Spinal cord (tissue), 4 donors: ENCODE results near the gene OR5T3. TPM values are rescaled to one million over a fixed set of nuclear protein-coding genes. Genes with fewer than 3 reads are reported as not detected.

ENCODE experiments used
- polyA plus RNA-seq, 2 donors: library from polyadenylated mRNA; unstranded; fragments of 120-200 nt; gene quantifications; one replicate each; pipeline ENCODE4 v1.2.1, GENCODE V29; 2013; ENCODE audit not compliant: insufficient read length in 2 of 2
- total RNA-seq, 2 donors: library from RNA; depleted of rRNA in 1 of 2; stranded (reverse); fragments of 120-200 nt in 1 of 2; fragments of >200 nt in 1 of 2; gene quantifications; one replicate each; pipeline versions ENCODE4 v1.2.3 to v1.2.4, GENCODE V29; 2013 to 2014

OR5T3 gene
- total and polyA plus RNA-seq, 4 donors, result not detected

Other genes starting within 250 kb of the OR5T3 start
- gene OR5AS1, start 224.6 kb upstream of the OR5T3 start, total RNA-seq, result not detected
- gene OR5AS1, start 224.6 kb upstream of the OR5T3 start, polyA plus RNA-seq, result under 1 TPM; 0.05 TPM
- not detected for gene OR8I2, start 158.9 kb upstream of the OR5T3 start, total RNA-seq
- gene OR8I2, start 158.9 kb upstream of the OR5T3 start, polyA plus RNA-seq, result not detected
- gene OR8H2, start 148.6 kb upstream of the OR5T3 start, total RNA-seq, result not detected
- not detected for gene OR8H2, start 148.6 kb upstream of the OR5T3 start, polyA plus RNA-seq
- not detected for gene OR8H3, start 129.9 kb upstream of the OR5T3 start, total RNA-seq
- gene OR8H3, start 129.9 kb upstream of the OR5T3 start, polyA plus RNA-seq, result not detected
- gene OR8J3, start 112.1 kb upstream of the OR5T3 start, total RNA-seq, result not detected
- gene OR8J3, start 112.1 kb upstream of the OR5T3 start, polyA plus RNA-seq, result not detected
- gene OR8K5, start 91.9 kb upstream of the OR5T3 start, total RNA-seq, result not detected
- not detected for gene OR8K5, start 91.9 kb upstream of the OR5T3 start, polyA plus RNA-seq
- gene OR5J2, start 75.6 kb upstream of the OR5T3 start, total RNA-seq, result not detected
- gene OR5J2, start 75.6 kb upstream of the OR5T3 start, polyA plus RNA-seq, result not detected
- gene OR5T2, start 18.0 kb upstream of the OR5T3 start, total RNA-seq, result not detected
- gene OR5T2, start 18.0 kb upstream of the OR5T3 start, polyA plus RNA-seq, result not detected
- gene OR5T1, start 21.9 kb downstream of the OR5T3 start, total RNA-seq, result not detected
- not detected for gene OR5T1, start 21.9 kb downstream of the OR5T3 start, polyA plus RNA-seq
- not detected for gene OR8H1, start 40.0 kb downstream of the OR5T3 start, total RNA-seq
- not detected for gene OR8H1, start 40.0 kb downstream of the OR5T3 start, polyA plus RNA-seq
- not detected for gene OR8K3, start 62.9 kb downstream of the OR5T3 start, total RNA-seq
- not detected for gene OR8K3, start 62.9 kb downstream of the OR5T3 start, polyA plus RNA-seq
- gene OR8K1, start 93.8 kb downstream of the OR5T3 start, total RNA-seq, result not detected
- not detected for gene OR8K1, start 93.8 kb downstream of the OR5T3 start, polyA plus RNA-seq
- not detected for gene OR8J1, start 102.0 kb downstream of the OR5T3 start, total RNA-seq
- gene OR8J1, start 102.0 kb downstream of the OR5T3 start, polyA plus RNA-seq, result not detected
- not detected for gene OR8U1, start 123.4 kb downstream of the OR5T3 start, total RNA-seq
- not detected for gene OR8U1, start 123.4 kb downstream of the OR5T3 start, polyA plus RNA-seq
- not detected for gene OR5AL1, start 160.4 kb downstream of the OR5T3 start, total RNA-seq
- gene OR5AL1, start 160.4 kb downstream of the OR5T3 start, polyA plus RNA-seq, result not detected
- gene OR5M3, start 221.1 kb downstream of the OR5T3 start, total RNA-seq, result not detected
- not detected for gene OR5M3, start 221.1 kb downstream of the OR5T3 start, polyA plus RNA-seq
- not detected for gene OR5M8, start 239.1 kb downstream of the OR5T3 start, total RNA-seq
- gene OR5M8, start 239.1 kb downstream of the OR5T3 start, polyA plus RNA-seq, result not detected